ENCODE data around the gene PCDHB11.
"Not testable (repeated sequence)": the region's sequence is repeated elsewhere in the genome, so short reads cannot be mapped to it uniquely, and the experiment has no call there.

PCDHB11 gene

DNA sequence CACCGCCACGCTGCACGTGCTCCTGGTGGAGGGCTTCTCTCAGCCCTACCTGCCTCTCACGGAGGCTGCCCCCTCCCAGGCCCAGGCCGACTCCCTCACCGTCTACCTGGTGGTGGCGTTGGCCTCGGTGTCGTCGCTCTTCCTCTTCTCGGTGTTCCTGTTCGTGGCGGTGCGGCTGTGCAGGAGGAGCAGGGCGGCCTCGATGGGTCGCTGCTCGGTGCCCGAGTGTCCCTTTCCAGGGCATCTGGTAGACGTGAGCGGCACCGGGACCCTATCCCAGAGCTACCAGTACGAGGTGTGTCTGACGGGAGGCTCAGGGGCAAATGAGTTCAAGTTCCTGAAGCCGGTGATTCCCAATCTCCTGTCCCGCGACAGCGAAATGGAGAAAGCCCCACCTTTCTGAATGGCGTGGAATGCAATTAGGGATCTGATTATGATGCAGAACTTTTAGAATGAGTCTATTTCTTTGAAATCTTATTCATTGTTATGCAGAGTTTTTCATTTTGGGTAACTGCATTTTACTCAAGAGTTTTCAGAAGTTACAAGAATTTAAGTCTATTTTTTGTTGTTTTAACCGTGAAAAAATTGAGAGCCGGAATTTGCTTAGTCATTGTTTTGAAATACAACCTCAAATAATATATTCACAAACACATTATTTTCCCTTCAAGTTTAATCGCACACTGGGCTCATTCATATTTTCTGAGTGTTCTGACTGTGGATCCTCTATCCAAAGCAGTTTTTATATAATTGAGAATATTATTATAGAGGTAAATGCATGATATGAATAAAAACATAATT, 37.3 kb downstream of the PCDHB11 start:
- peaks cover 4 to 21% of the 10 kb centered on the region in 2 donors for H3K36me3 Mint-ChIP-seq
- H3K9me3 Mint-ChIP-seq, result peaks cover 24 to 37% of the 10 kb centered on the region in 2 donors
- peak overlapping the region; percentile 69 for H3K27ac Mint-ChIP-seq
- no peaks in the 10 kb centered on the region for H3K4me1 Mint-ChIP-seq
- peaks cover 52 to 74% of the 10 kb centered on the region in 2 donors for H3K27me3 Mint-ChIP-seq
- ATAC-seq (replicated peaks), result no peak
- no peak overlapping the region for H3K4me3 Mint-ChIP-seq
- DNase-seq, result no peak

DNA sequence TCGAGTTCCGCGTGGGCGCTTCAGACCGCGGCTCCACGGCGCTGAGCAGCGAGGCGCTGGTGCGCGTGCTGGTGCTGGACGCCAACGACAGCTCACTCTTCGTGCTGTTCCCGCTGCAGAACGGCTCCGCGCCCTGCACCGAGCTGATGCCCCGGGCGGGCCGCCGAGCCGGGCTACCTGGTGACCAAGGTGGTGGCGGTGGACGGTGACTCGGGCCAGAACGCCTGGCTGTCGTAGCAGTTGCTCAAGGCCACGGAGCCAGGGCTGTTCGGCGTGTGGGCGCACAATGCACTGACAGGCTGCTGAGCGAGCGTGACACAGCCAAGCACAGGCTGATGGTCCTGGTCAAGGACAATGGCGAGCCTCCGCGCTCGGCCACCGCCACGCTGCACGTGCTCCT, 42.1 kb downstream of the PCDHB11 start:
- Mint-ChIP-seq H3K4me1 (no peaks in the 10 kb centered on the region), H3K27me3 (peaks cover 55 to 81% of the 10 kb centered on the region in 2 donors), H3K4me3 (no peak overlapping the region), H3K36me3 (peaks cover 8 to 30% of the 10 kb centered on the region in 2 donors), H3K9me3 (peaks cover 33 to 34% of the 10 kb centered on the region in 2 donors), H3K27ac (no peak overlapping the region)
- no peak for DNase-seq
- ATAC-seq (replicated peaks), result no peak

DNA sequence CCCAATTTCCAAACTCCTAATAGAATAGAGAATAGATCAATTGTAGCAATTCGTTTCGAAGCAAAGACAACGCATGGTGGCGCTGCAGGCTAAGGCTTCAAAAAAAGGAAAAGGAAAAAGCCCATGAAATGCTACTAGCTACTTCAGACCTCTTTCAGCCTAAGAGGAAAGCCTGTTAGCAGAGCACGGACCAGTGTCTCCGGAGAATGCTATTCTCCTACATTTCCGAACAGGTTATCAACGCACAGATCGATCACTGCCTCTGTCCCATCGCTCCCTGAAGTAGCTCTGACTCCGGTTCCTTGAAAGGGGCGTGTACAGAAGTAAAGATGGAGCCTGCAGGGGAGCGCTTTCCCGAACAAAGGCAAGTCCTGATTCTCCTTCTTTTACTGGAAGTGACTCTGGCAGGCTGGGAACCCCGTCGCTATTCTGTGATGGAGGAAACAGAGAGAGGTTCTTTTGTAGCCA, 45.9 kb downstream of the PCDHB11 start, which contains the start of gene PCDHB15:
TSS of gene PCDHB15 (plus strand) at position 146 of the 468 bp plus-strand sequence. CDS start at position 330, 184 bp downstream.
- H3K27me3 Mint-ChIP-seq, result peaks cover 38 to 64% of the 10 kb centered on the region in 2 donors
- no peak for DNase-seq
- H3K9me3 Mint-ChIP-seq, result peaks cover 29 to 38% of the 10 kb centered on the region in 2 donors
- H3K4me1 Mint-ChIP-seq, result no peaks in the 10 kb centered on the region
- H3K4me3 Mint-ChIP-seq, result peak within 1 kb of the TSS in 1 of 2 donors; percentile 28
- H3K27ac Mint-ChIP-seq, result peak within 1 kb of the TSS; percentile 3
- peaks cover 10 to 31% of the 10 kb centered on the region in 2 donors for H3K36me3 Mint-ChIP-seq
- no peak for ATAC-seq (replicated peaks)

- not testable (repeated sequence) for H3K4me3 Mint-ChIP-seq; H3K4me1 Mint-ChIP-seq; DNase-seq; ATAC-seq (replicated peaks); H3K27ac Mint-ChIP-seq
- H3K36me3 Mint-ChIP-seq, result peaks cover 9 to 20% of the 10 kb centered on the region in 2 donors
- peaks cover 24 to 49% of the 10 kb centered on the region in 2 donors for H3K27me3 Mint-ChIP-seq
- peaks cover 20 to 34% of the 10 kb centered on the region in 2 donors for H3K9me3 Mint-ChIP-seq
Observed at GRCh38 chr5:141246971-141247370, 47.5 kb downstream of the PCDHB11 start.

GRCh38 chr5:141247434-141247833, 48.0 kb downstream of the PCDHB11 start:
- peaks cover 8 to 19% of the 10 kb centered on the region in 2 donors for H3K36me3 Mint-ChIP-seq
- H3K4me3 Mint-ChIP-seq; DNase-seq; H3K27ac Mint-ChIP-seq; H3K4me1 Mint-ChIP-seq; ATAC-seq (replicated peaks): not testable (repeated sequence)
- H3K27me3 Mint-ChIP-seq, result peaks cover 23 to 45% of the 10 kb centered on the region in 2 donors
- peaks cover 19 to 34% of the 10 kb centered on the region in 2 donors for H3K9me3 Mint-ChIP-seq

DNA sequence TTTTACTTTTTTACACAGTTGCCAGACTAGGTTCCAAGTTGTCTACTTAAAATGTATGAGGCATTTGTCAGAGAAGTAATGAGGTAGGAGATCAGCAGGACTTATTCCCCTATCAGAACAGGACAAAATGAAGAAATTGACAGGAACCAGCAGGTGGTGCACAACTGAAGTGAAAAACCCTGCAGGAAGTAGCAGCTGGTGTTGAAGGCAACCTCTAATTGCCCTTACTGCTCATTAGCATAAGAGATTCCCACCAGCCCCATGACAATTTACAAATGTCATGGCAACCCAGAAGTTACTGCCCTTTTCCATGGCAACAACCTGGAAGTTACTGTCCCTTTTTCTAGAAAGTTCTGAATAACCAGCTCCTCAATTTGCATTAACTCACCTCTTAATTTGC, 51.1 kb downstream of the PCDHB11 start:
- no peak overlapping the region for H3K27ac Mint-ChIP-seq
- H3K27me3 Mint-ChIP-seq, result peaks cover 0 to 16% of the 10 kb centered on the region in 2 donors
- ATAC-seq (replicated peaks) (no peak), DNase-seq (no peak)
- H3K36me3 Mint-ChIP-seq, result peaks cover 8 to 13% of the 10 kb centered on the region in 2 donors
- H3K4me1 Mint-ChIP-seq, result no peaks in the 10 kb centered on the region
- peaks cover 21 to 30% of the 10 kb centered on the region in 2 donors for H3K9me3 Mint-ChIP-seq
- H3K4me3 Mint-ChIP-seq, result no peak overlapping the region

Data from stimulated activated naive B cell treated with anti-CD40 and anti-IgM and Interleukin-4, amounts not matched to agents 10 μg/mL and 1 μg/mL and 100 μg/mL, for 72 hours (primary cell).